Measurements from ENCODE around the gene CACNA1S. TPM values are rescaled to one million over a fixed set of nuclear protein-coding genes. Genes with fewer than 3 reads are reported as not detected.

The CACNA1S gene
- total and polyA plus RNA-seq, 2 donors (not counting 1 experiment from before 2014, with no cell fraction given) = not detected

DNA sequence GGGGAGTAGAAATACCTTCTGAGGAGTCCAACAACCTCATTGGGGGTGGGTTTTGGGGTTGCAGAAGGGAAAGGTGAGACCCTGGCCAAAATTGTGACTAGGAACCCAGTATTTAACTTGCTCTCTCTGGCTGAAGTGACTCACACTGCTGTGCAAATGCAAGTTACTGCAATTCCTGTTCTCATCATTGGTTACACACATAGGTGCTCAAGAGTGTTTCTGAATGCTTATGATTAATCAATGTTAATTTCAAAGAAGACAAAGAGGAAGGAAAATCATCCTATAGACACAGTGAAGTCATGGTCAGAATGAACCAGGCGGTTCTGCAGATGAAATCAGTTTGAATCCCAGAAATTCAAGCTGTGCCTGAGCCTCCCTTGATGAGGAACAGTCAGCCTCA is 11.6 kb upstream of the CACNA1S start:
- Mint-ChIP-seq H3K4me3 (no peak overlapping the region), H3K27ac (no peak overlapping the region), H3K27me3 (peaks cover 25% of the 10 kb centered on the region), H3K4me1 (peaks cover 8% of the 10 kb centered on the region), H3K9me3 (ENCODE audit: insufficient read depth) (no peaks in the 10 kb centered on the region)
- Histone ChIP-seq H4K20me1 (ENCODE audit: control insufficient read depth, insufficient read depth, low read length, poor library complexity, severe bottlenecking) (no peaks in the 10 kb centered on the region), H3K9ac (ENCODE audit: low read length) (no peak overlapping the region), H3K27me3 (replicated peaks in 1 of 4; ENCODE audit: control extremely low read depth in 1 of 4, control insufficient read depth in 3 of 4, insufficient read depth in 4 of 4, low read length in 3 of 4) (peaks cover 0 to 3% (median 0%) of the 10 kb centered on the region in 4 experiments), H3K4me3 (ENCODE audit: control extremely low read depth in 1 of 5, extremely low read depth in 1 of 5, insufficient read depth in 1 of 5, low read depth in 2 of 5, low read length in 4 of 5) (no peak overlapping the region), H3K27ac (ENCODE audit: low read length in 2 of 2) (no peak overlapping the region), H3K4me2 (replicated peaks; ENCODE audit: low read depth, low read length, poor library complexity, severe bottlenecking) (no peak overlapping the region), H3K9me3 (ENCODE audit: control extremely low read depth in 1 of 3, control insufficient read depth in 2 of 3, insufficient read depth in 1 of 3, low read length in 2 of 3) (no peaks in the 10 kb centered on the region), H3K4me1 (ENCODE audit: control insufficient read depth in 2 of 2, insufficient read depth in 2 of 2, low read length in 2 of 2) (peaks cover 3 to 6% of the 10 kb centered on the region in 2 donors), H3K36me3 (replicated peaks in 1 of 2; ENCODE audit: control extremely low read depth in 1 of 2, control insufficient read depth in 1 of 2, extremely low read depth in 1 of 2, insufficient read depth in 2 of 2, low read length in 1 of 2) (no peaks in the 10 kb centered on the region), H3K79me2 (ENCODE audit: control insufficient read depth, insufficient read depth, low read length) (no peaks in the 10 kb centered on the region), H2AFZ (ENCODE audit: insufficient read depth, low read depth, low read length, poor library complexity, severe bottlenecking) (no peak overlapping the region)
- intact Hi-C loops (cut with micrococcal nuclease) = no loop called here
- no peak for TF ChIP-seq EZH2 (IDR thresholded peaks at IDR 0.05; ENCODE audit: borderline replicate concordance, insufficient read depth, low read depth, low read length, poor library complexity, severe bottlenecking)
- TF ChIP-seq, protein P1, sequence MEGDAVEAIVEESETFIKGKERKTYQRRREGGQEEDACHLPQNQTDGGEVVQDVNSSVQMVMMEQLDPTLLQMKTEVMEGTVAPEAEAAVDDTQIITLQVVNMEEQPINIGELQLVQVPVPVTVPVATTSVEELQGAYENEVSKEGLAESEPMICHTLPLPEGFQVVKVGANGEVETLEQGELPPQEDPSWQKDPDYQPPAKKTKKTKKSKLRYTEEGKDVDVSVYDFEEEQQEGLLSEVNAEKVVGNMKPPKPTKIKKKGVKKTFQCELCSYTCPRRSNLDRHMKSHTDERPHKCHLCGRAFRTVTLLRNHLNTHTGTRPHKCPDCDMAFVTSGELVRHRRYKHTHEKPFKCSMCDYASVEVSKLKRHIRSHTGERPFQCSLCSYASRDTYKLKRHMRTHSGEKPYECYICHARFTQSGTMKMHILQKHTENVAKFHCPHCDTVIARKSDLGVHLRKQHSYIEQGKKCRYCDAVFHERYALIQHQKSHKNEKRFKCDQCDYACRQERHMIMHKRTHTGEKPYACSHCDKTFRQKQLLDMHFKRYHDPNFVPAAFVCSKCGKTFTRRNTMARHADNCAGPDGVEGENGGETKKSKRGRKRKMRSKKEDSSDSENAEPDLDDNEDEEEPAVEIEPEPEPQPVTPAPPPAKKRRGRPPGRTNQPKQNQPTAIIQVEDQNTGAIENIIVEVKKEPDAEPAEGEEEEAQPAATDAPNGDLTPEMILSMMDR (IDR thresholded peaks at IDR 0.05) = no peak
- POLR2A ChIA-PET = no interaction called here
- 83% methylated on average over 1 of the region's 1 CpG for WGBS (ENCODE audit: insufficient coverage)
- CTCF ChIA-PET = no interaction called here
- DNase-seq (no peak), ATAC-seq (ENCODE audit: low read depth) (no peak)

DNA sequence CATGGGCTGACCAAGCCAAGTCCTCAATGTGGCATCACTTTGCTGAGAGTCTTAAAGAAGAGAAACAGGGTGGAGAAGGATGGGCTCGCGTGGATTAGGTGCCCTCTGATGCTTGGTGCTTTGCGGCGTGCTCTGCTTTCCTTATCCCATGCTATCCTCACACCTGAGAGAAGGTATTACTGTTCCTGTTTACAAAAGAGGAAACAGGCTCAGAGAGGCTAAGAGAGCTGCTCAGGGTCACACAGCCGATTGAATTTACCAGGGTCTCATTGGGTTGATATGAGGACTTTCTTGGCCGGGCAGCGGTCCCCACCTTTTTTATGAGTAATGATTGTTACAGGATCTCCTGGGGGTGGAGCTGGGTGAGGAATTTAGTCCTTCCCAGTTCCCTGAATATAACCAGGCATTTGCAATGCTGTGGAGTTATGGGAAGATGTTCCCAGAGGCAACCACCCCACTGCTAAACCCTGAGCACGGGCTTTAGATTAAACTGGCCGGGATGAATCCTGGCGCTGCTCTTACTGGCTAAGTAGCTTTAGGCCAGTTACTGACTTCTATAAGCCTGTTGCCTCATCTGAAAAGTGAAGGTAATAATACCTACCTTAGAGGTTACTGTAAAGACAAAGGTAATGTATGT is 10.2 kb upstream of the CACNA1S start:
- H2AFZ ChIP-seq (ENCODE audit: insufficient read depth, low read depth, low read length, poor library complexity, severe bottlenecking) = no peak overlapping the region
- H3K27me3 ChIP-seq (replicated peaks in 1 of 4; ENCODE audit: control extremely low read depth in 1 of 4, control insufficient read depth in 3 of 4, insufficient read depth in 4 of 4, low read length in 3 of 4) = peaks cover 0 to 5% (median 0%) of the 10 kb centered on the region in 4 experiments
- WGBS (ENCODE audit: insufficient coverage) = no CpG with 5 or more reads among the region's 10 CpGs
- no peak overlapping the region for H3K4me3 Mint-ChIP-seq
- H4K20me1 ChIP-seq (ENCODE audit: control insufficient read depth, insufficient read depth, low read length, poor library complexity, severe bottlenecking) = no peaks in the 10 kb centered on the region
- intact Hi-C loops (cut with micrococcal nuclease) = no loop called here
- H3K9ac ChIP-seq (ENCODE audit: low read length) = no peak overlapping the region
- H3K9me3 Mint-ChIP-seq (ENCODE audit: insufficient read depth) = no peaks in the 10 kb centered on the region
- H3K9me3 ChIP-seq (ENCODE audit: control extremely low read depth in 1 of 3, control insufficient read depth in 2 of 3, insufficient read depth in 1 of 3, low read length in 2 of 3) = no peaks in the 10 kb centered on the region
- no peak overlapping the region for H3K4me2 ChIP-seq (replicated peaks; ENCODE audit: low read depth, low read length, poor library complexity, severe bottlenecking)
- no peak overlapping the region for H3K27ac ChIP-seq (ENCODE audit: low read length in 2 of 2)
- H3K27me3 Mint-ChIP-seq = peaks cover 27% of the 10 kb centered on the region
- TF ChIP-seq EZH2 (IDR thresholded peaks at IDR 0.05; ENCODE audit: borderline replicate concordance, insufficient read depth, low read depth, low read length, poor library complexity, severe bottlenecking) = no peak
- TF ChIP-seq, protein P1 (IDR thresholded peaks at IDR 0.05) = no peak
- no peaks in the 10 kb centered on the region for H3K36me3 ChIP-seq (replicated peaks in 1 of 2; ENCODE audit: control extremely low read depth in 1 of 2, control insufficient read depth in 1 of 2, extremely low read depth in 1 of 2, insufficient read depth in 2 of 2, low read length in 1 of 2)
- H3K4me1 Mint-ChIP-seq = peaks cover 8% of the 10 kb centered on the region
- POLR2A ChIA-PET = no interaction called here
- no peaks in the 10 kb centered on the region for H3K79me2 ChIP-seq (ENCODE audit: control insufficient read depth, insufficient read depth, low read length)
- H3K4me3 ChIP-seq (ENCODE audit: control extremely low read depth in 1 of 5, extremely low read depth in 1 of 5, insufficient read depth in 1 of 5, low read depth in 2 of 5, low read length in 4 of 5) = no peak overlapping the region
- no peak overlapping the region for H3K27ac Mint-ChIP-seq
- no peak for ATAC-seq (ENCODE audit: low read depth)
- DNase-seq = no peak
- CTCF ChIA-PET = interaction anchor here (0.9 to 1.1 kb wide), 3 partner anchors 8 to 151 kb away, joined by 3 to 4 read pairs (median 3); no protein-coding TSS in a partner anchor
- peaks cover 3 to 6% of the 10 kb centered on the region in 2 donors for H3K4me1 ChIP-seq (ENCODE audit: control insufficient read depth in 2 of 2, insufficient read depth in 2 of 2, low read length in 2 of 2)

Measured in B cell (primary cell).